GM12878 (cell line): ENCODE measurements around the gene SQOR.

ENCODE experiments used
- ASH2L ChIP-seq: fragments of 300-600, 200-600 bp; sonication (generic); IDR thresholded peaks from 2 replicates; pipeline ENCODE4 v1.6.1; 2017; ENCODE audit warnings: low read depth, mild to moderate bottlenecking, borderline replicate concordance
- CTCF ChIP-seq, 3 experiments: IDR thresholded peaks in 2 of 3; conservative IDR thresholded peaks in 1 of 3; 2 replicates each; pipeline ENCODE4 v1.5.1; 2011; ENCODE audit warnings: low read depth in 3 of 3, low read length in 3 of 3, mild to moderate bottlenecking in 3 of 3, control low read depth in 2 of 3, moderate library complexity in 2 of 3, inconsistent platforms in 1 of 3, mixed read lengths in 1 of 3; ENCODE audit not compliant: control insufficient read depth in 2 of 3, insufficient read depth in 1 of 3; ENCODE audit errors: extremely low read depth in 1 of 3
- GABPA ChIP-seq: IDR thresholded peaks from 2 replicates; pipeline ENCODE4 v1.6.1; 2014; ENCODE audit warnings: antibody characterized with exemption, low read depth, mild to moderate bottlenecking, inconsistent platforms
- GATAD2B ChIP-seq: fragments of 450-650 bp; conservative IDR thresholded peaks from 2 replicates; pipeline ENCODE4 v1.6.1; 2017; ENCODE audit warnings: low read depth, mild to moderate bottlenecking, moderate library complexity
- MAX ChIP-seq: IDR thresholded peaks from 2 replicates; pipeline ENCODE4 v1.6.1; 2012; ENCODE audit warnings: low read depth, low read length, improper control_type of control experiment
- POLR2A ChIP-seq: IDR thresholded peaks from 2 replicates; pipeline ENCODE4 v1.6.1; 2011; ENCODE audit warnings: low read depth, mild to moderate bottlenecking, low read length
- RAD51 ChIP-seq: fragments of 450-650 bp; IDR thresholded peaks from 2 replicates; pipeline ENCODE4 v1.6.1; 2016; ENCODE audit warnings: moderate library complexity, mild to moderate bottlenecking, inconsistent platforms
- RBBP5 ChIP-seq: fragments of 200-600 bp; sonication (generic); conservative IDR thresholded peaks from 2 replicates; pipeline ENCODE4 v1.6.1; 2016
- RELB ChIP-seq: fragments of 450-650 bp; IDR thresholded peaks from 2 replicates; pipeline ENCODE4 v1.6.1; 2017; ENCODE audit warnings: low read depth, mild to moderate bottlenecking, moderate library complexity
- RUNX3 ChIP-seq: IDR thresholded peaks from 2 replicates; pipeline ENCODE4 v1.6.1; 2012; ENCODE audit warnings: low read length, inconsistent platforms
- SMAD5 ChIP-seq: IDR thresholded peaks from 2 replicates; pipeline ENCODE4 v1.6.1; 2016; ENCODE audit warnings: antibody characterized with exemption, low read depth
- TARDBP ChIP-seq: IDR thresholded peaks from 2 replicates; pipeline ENCODE4 v1.6.1; 2016; ENCODE audit warnings: borderline replicate concordance
- WRNIP1 ChIP-seq: IDR thresholded peaks from 2 replicates; pipeline ENCODE4 v1.6.1; 2011; ENCODE audit warnings: low read depth, low read length, improper control_type of control experiment, borderline replicate concordance
- ZBTB4 ChIP-seq: fragments of 450-650 bp; formaldehyde crosslinking; IDR thresholded peaks from 2 replicates; pipeline ENCODE4 v1.4.0; 2022; ENCODE audit warnings: mild to moderate bottlenecking, moderate library complexity

GRCh38 chr15:45589256-45589655, 45.6 kb upstream of the SQOR start:
- no peak for TF ChIP-seq RELB
- no peak for TF ChIP-seq GABPA
- TF ChIP-seq POLR2A: no peak
- no peak for TF ChIP-seq CTCF (IDR thresholded peaks at IDR 0.05 in 2 of 3, conservative IDR thresholded peaks at IDR 0.05 in 1 of 3; ENCODE audit: control insufficient read depth in 2 of 3, extremely low read depth in 1 of 3, insufficient read depth in 1 of 3, low read depth in 3 of 3, low read length in 3 of 3)
- no peak for TF ChIP-seq TARDBP
- no peak for TF ChIP-seq RBBP5
- no peak for TF ChIP-seq WRNIP1
- no peak for TF ChIP-seq SMAD5
- TF ChIP-seq GATAD2B: no peak
- no peak for TF ChIP-seq RAD51
- TF ChIP-seq MAX: no peak
- no peak for TF ChIP-seq RUNX3
- TF ChIP-seq ASH2L: no peak
- no peak for TF ChIP-seq ZBTB4 (CRISPR knock-in tag)
